Caco-2 (cell line): Measurements from ENCODE around the gene ZRANB1. TPM values are rescaled to one million over a fixed set of nuclear protein-coding genes. Genes with fewer than 3 reads are reported as not detected.

Experiments
- BruUV-seq: library from RNA; stranded (reverse); fragments of 400-500 nt; replicated peaks from 2 replicates; lab custom pipeline; 2021; lab: Mats Ljungman, UMichigan
- CTCF ChIA-PET: fragments of 300-600 bp; sonication (Branson Sonifier 250); formaldehyde crosslinking; loops from one replicate; lab custom pipeline; 2022; ENCODE audit warnings: antibody characterized with exemption; lab: Charles Lee
- POLR2A ChIA-PET: fragments of 300-600 bp; sonication (Branson Sonifier 250); formaldehyde crosslinking; loops from one replicate; lab custom pipeline; 2022; ENCODE audit warnings: antibody characterized with exemption; lab: Charles Lee
- DNase-seq, 2 experiments: peaks; one replicate each; pipeline versions ENCODE4 v3.0.0 to v3.0.0-alpha.2; 2020 to 2022
- H3K27me3 ChIP-seq: replicated peaks from 2 replicates; pipeline ENCODE4 v1.6.0; 2011; ENCODE audit warnings: low read length; ENCODE audit not compliant: control insufficient read depth, insufficient read depth
- H3K36me3 ChIP-seq: 2 replicates; pipeline ENCODE4 v1.5.1; 2011; ENCODE audit warnings: low read length; ENCODE audit not compliant: control insufficient read depth, insufficient read depth
- H3K4me1 ChIP-seq: fragments of 250-450 bp; sonication (Bioruptor Pico); 2 replicates; pipeline ENCODE4 v1.5.1; 2020; ENCODE audit warnings: mild to moderate bottlenecking
- H3K4me3 ChIP-seq: 2 replicates; pipeline ENCODE4 v1.5.1; 2011; ENCODE audit warnings: low read depth, mild to moderate bottlenecking, control low read depth, low read length
- H3K9me3 ChIP-seq: fragments of 250-450 bp; sonication (Bioruptor Pico); 2 replicates; pipeline ENCODE4 v1.5.1; 2020; ENCODE audit warnings: mild to moderate bottlenecking, moderate library complexity
- H3K27ac Mint-ChIP-seq: one replicate; pipeline ENCODE4 v1.8.0; 2022; ENCODE audit warnings: mixed read lengths; ENCODE audit not compliant: unreplicated experiment
- H3K27me3 Mint-ChIP-seq: one replicate; pipeline ENCODE4 v1.8.0; 2022; ENCODE audit warnings: mixed read lengths; ENCODE audit not compliant: insufficient read depth, unreplicated experiment
- H3K36me3 Mint-ChIP-seq: one replicate; pipeline ENCODE4 v1.8.0; 2022; ENCODE audit warnings: mild to moderate bottlenecking, mixed read lengths; ENCODE audit not compliant: insufficient read depth, unreplicated experiment
- H3K4me1 Mint-ChIP-seq: one replicate; pipeline ENCODE4 v1.8.0; 2022; ENCODE audit warnings: low read depth, mixed read lengths; ENCODE audit not compliant: unreplicated experiment
- H3K4me3 Mint-ChIP-seq: one replicate; pipeline ENCODE4 v1.8.0; 2022; ENCODE audit warnings: mild to moderate bottlenecking, moderate library complexity, mixed read lengths; ENCODE audit not compliant: unreplicated experiment
- H3K9me3 Mint-ChIP-seq: one replicate; pipeline ENCODE4 v1.8.0; 2022; ENCODE audit warnings: mixed read lengths; ENCODE audit not compliant: unreplicated experiment
- intact Hi-C: fragments of 100-400 bp; cut with micrococcal nuclease; formaldehyde crosslinking; loops from one replicate; pipeline ENCODE4 v1.10.0; 2022; ENCODE audit not compliant: unreplicated experiment
- total RNA-seq: library from RNA; stranded (reverse); gene quantifications from 2 replicates; pipeline ENCODE4 v1.2.3, GENCODE V29; 2022
- TF ChIP-seq, protein P1 (sequence below), 2 experiments: fragments of 200-600 bp in 1 of 2; IDR thresholded peaks; 1 replicate in 1 of 2; 2 replicates in 1 of 2; pipeline versions ENCODE4 v1.5.1 to v1.8.0; 2011 to 2022; ENCODE audit warnings: antibody characterized with exemption in 1 of 2, control low read depth in 1 of 2, inconsistent platforms in 1 of 2, low read depth in 1 of 2, low read length in 1 of 2, mild to moderate bottlenecking in 1 of 2, moderate library complexity in 1 of 2; ENCODE audit not compliant: insufficient read depth in 1 of 2, severe bottlenecking in 1 of 2, unreplicated experiment in 1 of 2

Gene ZRANB1
- total RNA-seq, 1 experiment from 2014 or later: 24.6 TPM

DNA sequence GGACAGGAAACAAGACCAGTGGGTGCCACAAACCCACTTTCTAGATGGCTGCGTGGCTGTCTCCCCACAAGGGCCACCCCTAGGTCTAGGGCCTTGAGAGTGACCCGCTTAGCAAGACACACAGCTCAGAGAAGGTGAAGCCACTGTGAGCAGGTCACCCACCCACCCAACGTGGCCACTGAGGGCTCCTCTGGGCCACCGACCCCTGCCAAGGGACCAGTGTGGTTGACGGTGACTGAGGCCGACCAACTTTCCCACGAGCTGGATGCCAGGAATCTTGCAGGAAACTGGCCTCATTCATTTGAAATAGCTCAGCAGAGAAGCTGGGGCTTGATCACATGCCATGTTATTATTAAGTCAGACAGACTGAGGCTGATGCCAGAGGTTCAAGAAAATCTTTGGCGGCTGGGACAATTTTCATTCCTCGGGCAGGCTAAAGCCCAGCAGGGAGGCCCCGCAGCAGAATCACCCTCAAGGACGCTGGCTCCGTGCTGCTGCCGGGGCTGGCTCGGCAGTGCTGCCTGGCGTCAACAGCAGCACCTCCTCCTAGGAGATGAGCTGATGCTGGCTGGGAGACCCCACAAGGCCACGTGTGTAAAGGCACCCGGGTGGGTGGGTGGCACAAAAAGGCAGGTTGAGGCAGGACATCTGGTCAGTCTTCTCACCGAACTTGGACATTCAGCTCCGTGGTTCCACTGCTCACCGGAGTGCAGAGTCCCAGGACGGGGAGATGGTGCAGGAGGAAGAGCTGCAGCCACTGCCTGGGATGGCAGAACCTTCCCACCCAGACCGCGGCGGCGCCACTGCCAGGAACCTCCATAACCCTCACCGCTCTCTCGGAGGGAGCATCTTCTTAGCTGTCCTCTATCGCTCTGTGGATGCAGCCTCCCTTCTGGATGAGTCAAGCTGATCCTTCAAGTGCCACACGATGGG, 57.8 kb downstream of the ZRANB1 start:
- DNase-seq: peak in 1 of 2 experiments; percentile 30
- H3K4me1 ChIP-seq: no peaks in the 10 kb centered on the region
- intact Hi-C loops: no loop called here
- ChIA-PET CTCF (interaction anchor here (0.6 to 1.1 kb wide), 3 partner anchors 30 to 46 kb away, joined by 3 to 4 read pairs (median 3); no protein-coding TSS in a partner anchor), POLR2A (no interaction called here)
- no peak overlapping the region for H3K4me3 Mint-ChIP-seq
- no peaks in the 10 kb centered on the region for H3K9me3 Mint-ChIP-seq
- no peaks in the 10 kb centered on the region for H3K9me3 ChIP-seq
- no TSS peak for BruUV-seq
- no peaks in the 10 kb centered on the region for H3K4me1 Mint-ChIP-seq
- peaks cover 4% of the 10 kb centered on the region for H3K36me3 ChIP-seq
- H3K4me3 ChIP-seq: no peak overlapping the region
- H3K27ac Mint-ChIP-seq: no peak overlapping the region
- H3K36me3 Mint-ChIP-seq: peaks cover 82% of the 10 kb centered on the region
- H3K27me3 ChIP-seq: no peaks in the 10 kb centered on the region
- no peaks in the 10 kb centered on the region for H3K27me3 Mint-ChIP-seq
- TF ChIP-seq, protein P1, sequence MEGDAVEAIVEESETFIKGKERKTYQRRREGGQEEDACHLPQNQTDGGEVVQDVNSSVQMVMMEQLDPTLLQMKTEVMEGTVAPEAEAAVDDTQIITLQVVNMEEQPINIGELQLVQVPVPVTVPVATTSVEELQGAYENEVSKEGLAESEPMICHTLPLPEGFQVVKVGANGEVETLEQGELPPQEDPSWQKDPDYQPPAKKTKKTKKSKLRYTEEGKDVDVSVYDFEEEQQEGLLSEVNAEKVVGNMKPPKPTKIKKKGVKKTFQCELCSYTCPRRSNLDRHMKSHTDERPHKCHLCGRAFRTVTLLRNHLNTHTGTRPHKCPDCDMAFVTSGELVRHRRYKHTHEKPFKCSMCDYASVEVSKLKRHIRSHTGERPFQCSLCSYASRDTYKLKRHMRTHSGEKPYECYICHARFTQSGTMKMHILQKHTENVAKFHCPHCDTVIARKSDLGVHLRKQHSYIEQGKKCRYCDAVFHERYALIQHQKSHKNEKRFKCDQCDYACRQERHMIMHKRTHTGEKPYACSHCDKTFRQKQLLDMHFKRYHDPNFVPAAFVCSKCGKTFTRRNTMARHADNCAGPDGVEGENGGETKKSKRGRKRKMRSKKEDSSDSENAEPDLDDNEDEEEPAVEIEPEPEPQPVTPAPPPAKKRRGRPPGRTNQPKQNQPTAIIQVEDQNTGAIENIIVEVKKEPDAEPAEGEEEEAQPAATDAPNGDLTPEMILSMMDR (IDR thresholded peaks at IDR 0.05; ENCODE audit: insufficient read depth in 1 of 2, low read depth in 1 of 2, low read length in 1 of 2, severe bottlenecking in 1 of 2, unreplicated experiment in 1 of 2): no peak

DNA sequence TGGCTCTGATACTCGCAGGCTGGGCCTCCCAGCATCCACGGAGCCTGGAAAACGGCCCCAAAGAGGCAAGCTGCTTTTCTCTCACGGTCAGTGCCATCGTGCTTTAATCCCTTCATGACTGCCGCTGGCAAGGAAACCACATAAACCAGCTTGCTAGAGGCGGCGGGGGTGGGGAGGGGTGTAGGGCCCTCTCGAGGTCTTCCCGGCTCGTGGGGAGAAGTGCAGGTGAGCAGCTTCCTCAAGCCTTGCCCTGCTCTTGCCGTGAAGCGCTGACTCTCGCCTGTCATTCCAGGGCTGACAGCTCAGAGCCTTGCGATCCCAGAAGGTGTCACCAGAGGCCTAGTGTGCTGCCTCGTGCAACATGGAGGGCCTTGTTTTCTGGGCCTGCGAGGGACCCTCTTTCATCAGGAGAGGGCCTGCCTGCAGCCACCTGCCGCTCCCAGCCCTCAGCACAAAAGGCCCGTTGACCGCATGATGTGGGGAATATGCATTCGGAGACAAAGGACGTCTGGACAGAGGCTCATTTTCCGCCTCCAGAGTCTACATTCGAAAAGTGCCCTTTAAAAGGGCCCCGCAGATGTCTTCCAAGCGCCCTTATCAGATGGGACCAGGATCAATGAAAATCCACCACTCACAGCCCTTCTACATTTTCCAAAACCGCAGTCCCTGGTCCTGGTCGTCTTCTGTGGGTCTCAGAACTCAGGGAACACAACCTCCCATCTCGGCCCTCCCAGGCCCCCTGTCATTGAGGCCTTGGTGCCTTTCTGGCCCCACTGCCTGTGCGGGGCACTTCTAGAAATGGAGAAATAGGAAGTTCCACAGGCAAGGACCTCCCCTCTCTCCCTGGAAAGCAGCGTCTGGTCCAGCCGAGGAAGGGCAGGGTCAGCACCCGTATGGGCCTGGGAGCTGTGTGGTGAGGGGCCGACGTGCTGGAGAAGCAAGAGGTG, 58.7 kb downstream of the ZRANB1 start:
- peak in 1 of 2 experiments; percentile 39 for DNase-seq
- no TSS peak for BruUV-seq
- Mint-ChIP-seq H3K27me3 (no peaks in the 10 kb centered on the region), H3K9me3 (no peaks in the 10 kb centered on the region), H3K27ac (no peak overlapping the region), H3K4me1 (no peaks in the 10 kb centered on the region), H3K36me3 (peaks cover 73% of the 10 kb centered on the region), H3K4me3 (no peak overlapping the region)
- peaks cover 4% of the 10 kb centered on the region for H3K36me3 ChIP-seq
- ChIA-PET POLR2A (no interaction called here), CTCF (interaction anchor here (1.1 kb wide), 1 partner anchor 29 kb away, joined by 4 read pairs; no protein-coding TSS in a partner anchor)
- no peaks in the 10 kb centered on the region for H3K4me1 ChIP-seq
- no peaks in the 10 kb centered on the region for H3K27me3 ChIP-seq
- intact Hi-C loops: no loop called here
- H3K9me3 ChIP-seq: no peaks in the 10 kb centered on the region
- H3K4me3 ChIP-seq: no peak overlapping the region
- TF ChIP-seq, protein P1 (IDR thresholded peaks at IDR 0.05; ENCODE audit: insufficient read depth in 1 of 2, low read depth in 1 of 2, low read length in 1 of 2, severe bottlenecking in 1 of 2, unreplicated experiment in 1 of 2): no peak
